Kidney capillary endothelial cell (primary cell): ENCODE measurements around the gene THSD7B.
A peak's percentile ranks its signal among the peaks of the same experiment; 100 is the strongest.
"Not testable (repeated sequence)": the region's sequence is repeated elsewhere in the genome, so short reads cannot be mapped to it uniquely, and the experiment has no call there.

Experiments used
- DNase-seq: peaks from one replicate; pipeline ENCODE4 v3.0.0-alpha.2; 2018; ENCODE audit warnings: low spot score

Gene THSD7B

GRCh38 chr2:137261881-137262585 lies 496.7 kb downstream of the THSD7B start:
- DNase-seq: no peak

GRCh38 chr2:137262594-137262993 lies 497.2 kb downstream of the THSD7B start:
- DNase-seq: no peak

GRCh38 chr2:137287913-137288639 lies 522.7 kb downstream of the THSD7B start:
- DNase-seq: no peak

GRCh38 chr2:137291836-137292570 lies 526.7 kb downstream of the THSD7B start:
- no peak for DNase-seq

GRCh38 chr2:137298377-137298776 lies 533.0 kb downstream of the THSD7B start:
- no peak for DNase-seq

GRCh38 chr2:137300987-137301386 lies 535.6 kb downstream of the THSD7B start:
- no peak for DNase-seq

GRCh38 chr2:137302957-137303356 lies 537.6 kb downstream of the THSD7B start:
- DNase-seq: no peak

- no peak for DNase-seq
Observed at GRCh38 chr2:137316075-137316474, 550.7 kb downstream of the THSD7B start.

GRCh38 chr2:137321566-137321965 lies 556.2 kb downstream of the THSD7B start:
- no peak for DNase-seq

GRCh38 chr2:137331562-137331961 lies 566.2 kb downstream of the THSD7B start:
- not testable (repeated sequence) for DNase-seq

GRCh38 chr2:137333386-137334165 lies 568.2 kb downstream of the THSD7B start:
- DNase-seq: peak; percentile 1

- no peak for DNase-seq
Observed at GRCh38 chr2:137336067-137336466, 570.7 kb downstream of the THSD7B start.

GRCh38 chr2:137339051-137339450 lies 573.7 kb downstream of the THSD7B start:
- DNase-seq: no peak

- DNase-seq: no peak
Observed at GRCh38 chr2:137345994-137346393, 580.6 kb downstream of the THSD7B start.

GRCh38 chr2:137348301-137348700 lies 583.0 kb downstream of the THSD7B start:
- no peak for DNase-seq

- DNase-seq: no peak
Observed at GRCh38 chr2:137357634-137358033, 592.3 kb downstream of the THSD7B start.

- DNase-seq: no peak
Observed at GRCh38 chr2:137367361-137367760, 602.0 kb downstream of the THSD7B start.

GRCh38 chr2:137369106-137369505 lies 603.8 kb downstream of the THSD7B start:
- DNase-seq: no peak

- no peak for DNase-seq
Observed at GRCh38 chr2:137379186-137379585, 613.8 kb downstream of the THSD7B start.

GRCh38 chr2:137380610-137381009 lies 615.3 kb downstream of the THSD7B start:
- no peak for DNase-seq

- DNase-seq: no peak
Observed at GRCh38 chr2:137381731-137382130, 616.4 kb downstream of the THSD7B start.

- DNase-seq: no peak
Observed at GRCh38 chr2:137383391-137383790, 618.0 kb downstream of the THSD7B start.
